GM19043 (cell line): ENCODE data around the gene EPB41L4A.
"Not testable (repeated sequence)": the region's sequence is repeated elsewhere in the genome, so short reads cannot be mapped to it uniquely, and the experiment has no call there.

ENCODE experiments used
- ATAC-seq: cut with Tn5 transposase; IDR thresholded peaks from one replicate; pipeline ENCODE4 v1.9.1; 2021; ENCODE audit warnings: low read depth; ENCODE audit not compliant: unreplicated experiment

The EPB41L4A gene

DNA sequence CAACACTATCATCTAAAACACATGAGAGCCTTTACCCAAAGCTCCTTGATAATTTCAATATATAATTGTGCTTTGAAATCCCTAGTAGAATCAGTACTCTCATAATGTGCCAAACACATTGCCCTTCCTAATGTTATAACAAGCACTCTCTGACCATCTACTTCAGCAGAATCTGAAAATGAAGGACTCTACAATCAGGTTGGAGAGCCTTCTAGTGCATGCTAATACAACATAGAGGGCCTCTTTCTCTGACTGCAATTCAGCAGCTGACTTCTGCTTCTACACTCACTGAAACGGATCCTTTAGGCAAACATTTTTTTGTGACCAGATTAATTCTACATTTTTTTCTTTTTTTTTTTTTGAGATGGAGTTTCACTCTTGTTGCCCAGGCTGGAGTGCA, 155.6 kb downstream of the EPB41L4A start:
- ATAC-seq: no peak

DNA sequence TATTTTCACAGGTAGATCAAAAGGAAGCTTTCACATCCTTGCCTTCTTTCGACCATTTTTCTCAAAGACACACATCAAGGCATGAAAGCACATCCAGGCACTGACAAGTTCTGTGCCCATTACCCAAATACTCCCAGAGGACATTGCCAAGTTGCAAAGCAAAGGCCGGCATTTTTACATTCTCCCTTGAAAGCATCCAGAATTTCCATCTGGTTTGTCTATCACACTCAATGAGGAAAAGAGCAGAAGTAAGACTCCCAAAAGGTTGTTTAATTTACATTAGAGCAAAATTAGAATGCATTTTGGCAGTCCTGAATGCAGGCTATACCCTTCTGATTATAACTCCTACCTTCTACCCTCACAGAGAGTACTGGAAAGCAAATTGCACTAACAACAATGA, 160.5 kb downstream of the EPB41L4A start:
- ATAC-seq: no peak

DNA sequence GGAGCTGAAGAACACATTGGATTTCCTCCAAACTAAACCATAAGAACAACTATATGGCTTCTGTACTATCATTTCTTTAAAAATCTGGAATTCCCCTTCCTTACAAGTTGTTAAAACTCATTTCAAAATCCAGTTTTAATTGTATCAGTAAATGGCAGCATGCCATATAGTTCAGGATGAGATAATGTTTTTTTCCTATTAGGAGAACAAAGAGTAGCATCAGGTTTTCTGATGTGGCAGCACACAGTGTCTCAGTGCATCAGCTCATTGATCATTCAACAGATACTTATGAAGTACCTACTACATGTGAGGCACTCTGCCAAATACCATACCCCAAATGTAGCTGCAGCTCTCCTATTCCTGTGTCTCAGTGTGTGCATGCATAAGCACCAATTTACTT, 161.1 kb downstream of the EPB41L4A start:
- no peak for ATAC-seq

DNA sequence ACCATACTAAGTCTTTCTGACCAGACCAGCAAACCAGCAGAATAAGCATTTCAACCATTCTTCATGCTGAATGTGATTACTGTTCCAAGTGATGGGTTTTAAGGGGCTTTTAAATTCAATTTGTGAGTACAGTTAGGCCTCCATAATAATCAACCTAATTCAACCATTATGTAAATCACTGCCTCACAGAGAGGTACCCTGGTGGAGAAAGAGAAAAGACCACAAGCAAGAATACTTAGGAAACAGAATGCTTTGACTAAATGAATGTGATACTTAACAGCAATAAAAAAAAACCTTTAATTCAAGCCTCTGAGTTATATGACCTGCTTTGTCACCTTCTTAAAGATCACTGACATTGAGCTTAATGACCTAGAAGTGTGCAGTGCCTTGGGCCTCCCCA, 162.1 kb downstream of the EPB41L4A start:
- no peak for ATAC-seq

DNA sequence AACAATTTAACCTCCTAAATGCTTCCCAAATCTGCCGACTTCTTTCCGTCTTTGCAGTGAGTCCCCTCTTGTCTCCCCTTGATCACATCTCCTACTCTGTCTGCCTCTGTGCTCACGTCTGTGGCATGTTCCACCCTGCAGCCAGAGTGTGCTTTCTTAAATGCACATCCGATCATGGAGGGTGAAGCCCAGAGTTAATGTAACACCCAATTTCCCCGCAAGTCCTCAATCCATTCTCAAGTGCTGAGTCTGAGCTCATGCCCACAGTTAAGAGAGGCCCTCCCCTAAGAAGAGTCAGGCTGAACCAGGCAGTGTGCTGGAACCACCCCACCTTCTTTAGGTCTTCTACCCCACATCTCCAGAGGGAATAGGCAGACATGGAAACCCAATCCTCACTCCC, 164.8 kb downstream of the EPB41L4A start:
- ATAC-seq: no peak

DNA sequence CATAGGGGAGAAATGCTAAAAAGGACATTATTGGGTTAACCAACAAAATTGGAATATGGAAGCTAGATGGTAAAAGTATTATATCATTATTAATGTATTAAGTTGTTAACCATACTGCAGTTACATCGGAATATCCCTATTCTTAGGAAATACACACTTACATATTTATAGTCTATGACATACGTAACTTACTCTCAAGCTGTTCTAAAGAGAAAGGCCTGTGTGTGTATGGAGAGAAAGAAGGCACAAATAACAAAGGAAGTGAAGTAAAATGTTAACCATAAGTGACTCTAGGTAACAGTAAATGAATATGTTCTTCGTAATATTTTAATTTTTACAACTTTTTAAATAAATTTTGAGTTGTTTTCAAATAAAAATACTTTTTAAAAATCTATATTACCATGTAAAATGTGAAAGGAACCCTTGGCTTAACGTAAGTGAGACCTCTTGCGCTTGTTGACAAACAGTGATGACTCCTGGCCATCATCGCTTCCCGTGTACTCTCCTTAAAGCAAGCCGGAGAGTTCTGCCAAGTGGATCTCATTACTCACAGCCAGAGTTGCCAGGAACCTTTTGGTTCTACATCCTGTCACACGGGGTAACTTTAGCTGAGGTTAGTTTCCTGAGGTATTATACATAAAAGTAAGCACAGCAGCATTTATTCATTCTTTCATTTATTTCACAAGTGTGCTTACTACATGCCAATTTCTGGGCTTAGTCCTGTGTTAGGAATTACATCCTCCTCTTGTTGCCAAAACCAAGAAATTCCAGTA, 165.4 kb downstream of the EPB41L4A start:
- no peak for ATAC-seq

DNA sequence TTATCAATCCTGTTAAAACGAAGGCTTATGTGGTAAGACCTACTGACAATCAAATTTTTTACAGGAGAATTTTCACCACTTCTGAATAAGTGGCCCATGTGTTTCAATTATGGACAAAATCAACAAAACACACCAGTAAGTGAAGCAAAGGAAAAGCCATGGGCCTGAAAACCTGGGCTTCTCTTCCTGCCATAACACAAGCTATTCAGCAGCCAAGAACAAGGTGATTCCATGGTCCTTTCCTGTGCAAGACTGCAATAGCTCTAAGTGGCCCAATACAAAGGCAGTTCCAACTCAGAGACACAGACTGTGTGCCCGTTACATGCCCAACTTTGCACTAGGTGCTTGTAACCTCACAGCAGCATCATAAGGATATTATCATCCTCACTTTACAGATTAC, 168.5 kb downstream of the EPB41L4A start:
- no peak for ATAC-seq

DNA sequence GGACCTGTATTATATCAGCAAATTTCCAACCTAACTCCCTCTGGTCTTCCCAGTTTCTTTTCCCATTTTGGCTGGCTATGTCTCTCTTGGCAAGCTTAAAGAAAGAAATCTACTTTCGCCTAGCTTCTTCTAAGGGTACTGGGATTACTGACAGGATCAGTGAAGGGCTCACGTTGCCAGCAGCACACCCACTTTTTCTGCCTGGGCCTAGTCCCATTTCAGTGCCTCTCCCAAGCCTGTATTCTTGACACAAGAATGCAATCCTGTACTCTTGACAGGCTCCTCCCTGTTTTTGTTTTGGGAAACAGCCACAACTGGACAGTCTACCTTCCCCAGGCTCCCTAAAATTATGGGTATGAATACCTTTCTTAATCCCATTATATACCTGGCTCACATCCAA, 170.5 kb downstream of the EPB41L4A start:
- ATAC-seq: no peak

DNA sequence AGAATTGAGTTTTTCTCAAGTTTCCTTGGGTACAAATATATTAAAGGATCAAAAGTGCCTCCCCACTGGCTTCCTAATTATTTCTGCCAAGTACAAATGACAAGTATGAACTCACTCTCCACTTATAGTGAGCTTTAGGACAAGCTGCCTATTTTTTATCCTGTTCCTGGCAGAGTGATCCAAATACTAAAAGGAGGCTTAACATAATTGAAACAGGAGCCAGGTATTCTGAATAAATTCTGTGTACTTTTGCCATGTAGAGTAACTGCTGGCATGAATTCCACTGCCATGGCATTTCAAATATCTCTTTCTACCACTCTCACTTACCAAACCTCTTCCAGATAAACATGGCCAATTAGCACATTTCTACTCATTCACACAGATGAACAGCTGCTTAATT, 171.1 kb downstream of the EPB41L4A start:
- no peak for ATAC-seq

DNA sequence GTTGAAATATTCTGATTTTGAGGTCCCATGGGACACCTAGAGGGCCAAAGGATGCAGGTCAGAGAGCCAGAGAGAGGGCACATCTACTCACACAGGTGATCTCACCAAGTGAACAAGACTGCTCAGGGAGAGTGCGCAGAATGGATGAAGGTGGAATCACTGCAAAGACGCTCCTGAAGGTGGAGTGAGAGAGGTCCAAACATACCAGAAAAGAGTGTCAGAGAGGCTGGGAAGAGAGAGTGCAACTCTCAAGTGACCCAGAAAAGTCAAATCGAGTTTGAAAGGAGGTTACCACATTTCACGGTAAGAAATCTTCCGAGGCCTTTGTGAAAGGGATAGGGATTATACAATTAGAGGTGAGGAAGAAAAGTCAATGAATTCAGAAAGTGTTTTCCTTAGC, 173.4 kb downstream of the EPB41L4A start:
- no peak for ATAC-seq

DNA sequence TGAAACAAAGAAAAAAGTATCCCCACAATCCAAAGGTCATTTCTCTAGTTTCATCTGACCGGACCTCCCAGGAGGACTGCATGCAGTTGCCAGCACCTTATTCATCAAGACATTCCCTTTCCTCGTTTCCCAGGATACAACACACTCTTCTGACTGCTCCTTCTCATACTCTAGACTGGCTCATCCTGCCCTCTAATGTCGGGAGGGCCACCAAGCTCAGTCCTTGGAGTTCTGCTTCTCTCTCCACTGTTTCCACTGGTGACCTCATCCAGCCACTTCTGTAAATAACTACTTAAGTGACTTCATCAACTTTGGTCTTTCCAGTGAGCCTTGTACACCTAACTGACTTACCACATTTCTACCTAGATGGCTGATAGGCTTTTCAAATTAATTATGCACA, 179.1 kb downstream of the EPB41L4A start:
- no peak for ATAC-seq

DNA sequence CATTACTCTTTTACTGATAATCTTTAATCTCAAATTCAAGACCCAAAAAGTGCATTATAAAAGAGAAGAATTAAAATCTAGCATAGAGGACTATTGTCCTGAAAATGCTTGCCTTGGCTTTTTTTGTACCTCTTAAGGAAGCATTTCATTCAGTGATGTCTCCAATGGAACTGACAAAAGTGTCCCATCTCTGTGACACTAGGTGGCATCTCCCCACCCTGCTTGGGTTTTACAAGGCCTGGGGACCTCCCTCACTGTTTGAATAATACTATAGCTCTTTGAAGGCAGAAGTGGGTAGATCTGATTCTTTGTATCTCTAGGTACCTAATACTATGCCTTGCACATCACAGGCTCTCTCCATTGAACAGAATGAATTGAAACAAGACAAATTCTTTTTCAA, 180.6 kb downstream of the EPB41L4A start:
- ATAC-seq: no peak

DNA sequence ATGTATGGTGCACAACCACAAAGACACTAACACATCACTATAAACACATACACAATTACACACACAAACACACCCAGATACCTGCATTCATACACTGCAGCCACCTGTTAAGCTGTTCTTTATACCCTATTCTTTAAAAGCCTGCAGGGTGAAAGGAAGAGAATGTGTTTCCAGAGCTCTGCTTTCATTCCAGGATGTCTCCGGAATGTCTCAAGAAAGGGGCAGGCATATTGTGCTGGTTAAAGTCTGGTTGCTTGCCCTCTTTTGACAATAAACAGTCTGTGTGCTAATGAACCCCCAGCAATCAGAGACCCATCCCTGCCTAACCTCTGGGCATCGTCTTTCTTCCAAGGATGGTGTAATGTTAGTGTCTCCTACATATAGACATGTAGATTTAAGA, 181.6 kb downstream of the EPB41L4A start:
- no peak for ATAC-seq

DNA sequence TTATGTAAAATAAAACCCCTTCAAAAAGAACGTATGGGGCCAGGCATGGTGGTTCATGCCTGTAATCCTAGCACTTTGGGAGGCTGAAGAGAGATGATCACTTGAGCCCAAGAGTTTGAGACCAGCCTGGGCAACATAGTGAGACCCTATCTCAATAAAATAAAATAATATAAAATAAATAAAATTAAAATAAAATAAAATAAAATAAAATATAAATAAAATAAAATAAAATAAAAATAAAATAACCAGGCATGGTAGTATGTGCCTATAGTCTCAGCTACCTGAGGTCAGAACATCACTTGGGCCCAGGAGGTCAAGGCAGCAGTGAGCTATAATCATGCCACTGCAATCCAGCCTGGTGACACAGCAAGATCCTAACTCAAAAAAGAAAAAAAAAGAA, 185.1 kb downstream of the EPB41L4A start:
- ATAC-seq: no peak

DNA sequence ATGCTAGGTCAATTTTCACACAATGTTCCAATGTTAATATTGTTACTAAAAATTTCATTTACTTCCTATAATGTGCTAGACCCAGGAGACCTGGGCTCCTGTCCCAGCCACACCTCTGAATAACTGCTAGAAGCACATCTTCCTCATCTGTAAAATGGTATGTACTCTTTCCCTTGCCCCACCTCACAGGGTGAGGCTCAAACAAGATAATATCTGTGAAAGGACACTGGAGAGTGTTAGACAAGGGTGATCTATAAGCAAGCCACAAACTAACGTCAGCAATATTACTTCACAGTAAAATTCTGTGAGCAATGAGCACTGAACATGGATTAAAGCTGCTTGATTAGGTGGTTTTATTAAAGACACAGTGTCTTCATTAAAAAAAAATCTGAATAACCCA, 186.4 kb downstream of the EPB41L4A start:
- no peak for ATAC-seq

DNA sequence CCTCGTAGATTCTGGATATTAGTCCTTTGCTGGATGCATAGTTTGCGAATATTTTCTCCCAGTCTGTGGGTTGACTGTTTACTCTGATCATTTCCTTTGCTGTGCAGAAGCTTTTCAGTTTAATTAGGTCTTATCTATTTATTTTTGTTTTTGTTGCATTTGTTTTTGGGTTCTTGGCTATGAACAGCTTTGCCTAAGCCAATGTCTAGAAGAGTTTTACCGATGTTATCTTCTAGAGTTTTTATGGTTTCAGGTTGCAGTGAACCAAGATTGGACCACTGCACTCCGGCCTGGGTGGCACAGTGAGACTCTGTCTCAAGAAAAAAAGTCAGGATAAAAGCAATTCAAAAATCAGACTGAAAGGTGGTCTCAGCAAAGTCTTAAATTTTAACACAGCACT, 188.5 kb downstream of the EPB41L4A start:
- ATAC-seq: no peak

DNA sequence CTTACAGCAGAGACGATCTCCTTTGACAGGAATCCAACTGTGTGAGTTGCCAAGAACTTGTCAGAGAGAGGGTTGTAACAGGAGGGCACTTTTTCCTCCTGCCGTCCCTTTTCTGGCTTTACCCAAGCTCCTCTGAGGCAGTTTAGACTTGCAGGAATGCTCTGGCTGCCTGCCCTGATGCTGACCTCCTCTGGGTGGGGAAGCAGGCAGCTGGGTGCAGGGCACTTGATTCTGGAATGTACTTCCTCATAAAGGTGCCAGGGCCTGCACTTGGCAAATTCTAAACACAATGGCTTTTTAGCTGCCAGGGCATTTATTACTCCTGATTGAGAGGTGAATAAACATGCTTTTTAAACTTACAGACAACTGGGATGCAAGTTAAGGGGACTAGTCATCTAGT, 190.4 kb downstream of the EPB41L4A start:
- no peak for ATAC-seq

DNA sequence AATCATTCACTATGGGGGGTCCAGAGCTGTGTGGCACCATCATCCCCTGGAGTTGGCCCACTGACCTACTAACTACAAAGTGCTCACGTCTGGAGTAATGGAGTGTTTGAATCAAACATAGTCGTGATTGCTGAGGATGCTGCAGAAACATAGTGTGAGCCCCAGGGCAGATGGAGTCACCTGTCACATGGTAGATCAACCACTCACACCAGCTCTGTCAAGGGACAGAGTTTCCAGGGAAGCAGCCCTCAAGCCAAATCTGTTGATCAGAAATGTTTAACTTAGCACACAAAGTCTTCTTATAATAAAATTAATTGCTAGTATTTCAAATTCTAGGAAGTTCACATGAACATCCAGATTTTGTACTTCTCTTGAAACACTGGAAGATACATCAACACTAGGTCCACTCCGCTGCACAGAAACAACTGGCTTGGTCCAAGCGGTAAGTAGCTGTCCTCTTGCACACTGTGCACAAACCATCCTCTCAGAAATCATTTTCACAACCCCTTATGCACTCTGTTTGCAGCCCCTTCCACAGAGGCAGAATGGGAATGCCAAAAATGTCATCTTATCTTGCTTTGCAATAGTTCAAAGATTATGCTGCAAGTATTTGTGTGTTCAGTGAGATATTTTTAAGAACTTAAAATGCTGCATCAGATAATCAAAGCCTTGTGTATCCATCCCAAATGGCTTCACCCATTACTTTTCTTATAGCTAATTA, 191.0 kb downstream of the EPB41L4A start:
- no peak for ATAC-seq

DNA sequence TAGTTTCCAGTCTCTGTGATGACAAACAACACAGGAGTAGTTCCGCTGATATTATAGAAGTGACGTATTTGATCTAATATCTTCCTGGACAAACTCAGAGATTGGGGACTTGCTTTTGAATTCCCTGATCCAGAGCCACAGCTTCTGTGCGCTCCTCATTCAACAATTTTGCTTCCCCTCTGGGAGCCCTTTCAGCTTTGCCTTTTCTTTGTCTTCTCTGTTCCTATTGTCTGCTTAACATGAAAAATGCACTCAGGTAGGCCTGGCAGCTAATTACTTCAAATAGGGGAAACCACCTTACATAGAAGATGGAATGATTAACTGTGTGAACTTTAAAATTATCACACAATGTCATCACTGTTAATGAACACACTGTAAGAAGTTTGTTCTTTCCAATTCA, 192.9 kb downstream of the EPB41L4A start:
- ATAC-seq: no peak

DNA sequence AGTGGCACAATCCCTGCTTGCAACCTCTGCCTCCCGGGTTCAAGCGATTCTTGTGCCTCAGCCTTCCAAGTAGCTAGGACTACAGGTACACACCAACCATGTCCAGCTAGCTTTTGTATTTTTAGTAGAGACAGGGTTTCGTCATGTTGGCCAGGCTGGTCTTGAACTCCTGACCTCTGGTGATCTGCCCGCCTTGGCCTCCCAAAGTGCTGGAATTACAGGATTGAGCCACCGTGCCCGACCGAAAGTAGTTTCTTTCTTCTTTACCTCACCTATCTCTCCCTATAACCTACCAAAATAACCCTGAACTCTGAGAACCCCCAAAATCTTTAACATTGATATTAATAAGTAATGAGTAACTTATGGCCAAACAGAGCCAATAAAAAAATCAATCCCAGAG, 196.1 kb downstream of the EPB41L4A start:
- not testable (repeated sequence) for ATAC-seq

DNA sequence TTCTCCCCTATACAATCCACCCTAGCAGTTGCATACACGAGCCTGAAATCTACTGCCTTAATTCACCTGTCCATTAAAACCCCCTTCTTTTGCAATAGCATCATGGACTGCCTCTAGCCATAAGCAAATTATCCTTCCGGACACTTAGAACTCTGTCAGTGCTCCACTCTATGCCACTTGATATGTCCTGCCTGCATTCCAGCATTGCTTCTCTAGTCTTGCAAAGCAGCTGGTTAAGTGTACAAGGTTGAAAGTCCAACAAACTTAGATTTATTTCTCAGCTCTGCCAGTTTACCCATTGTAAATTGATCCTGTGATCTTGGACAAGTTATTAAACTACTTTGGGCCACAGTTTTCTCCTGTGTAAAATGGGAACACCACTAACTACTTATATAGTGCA, 197.9 kb downstream of the EPB41L4A start:
- ATAC-seq: no peak

DNA sequence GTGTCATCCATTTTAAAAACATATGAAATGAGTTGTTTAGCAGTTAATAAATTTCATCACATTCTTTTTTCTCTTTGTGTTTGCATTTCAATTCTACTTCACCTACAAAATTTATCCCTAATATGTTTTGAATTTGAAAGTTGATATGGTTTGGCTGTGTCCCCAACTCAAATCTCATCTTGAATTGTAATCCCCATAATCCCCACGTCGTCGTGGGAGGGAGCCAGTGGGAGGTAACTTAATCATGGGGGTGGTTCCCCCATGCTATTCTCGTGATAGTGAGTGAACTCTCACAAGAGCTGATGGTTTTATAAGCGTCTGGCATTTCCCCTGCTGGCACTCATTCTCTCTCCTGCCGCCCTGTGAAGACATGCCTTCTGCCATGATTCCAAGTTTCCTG, 200.1 kb downstream of the EPB41L4A start:
- ATAC-seq: no peak
